ENCODE data around the gene ADGRG6.

Gene ADGRG6

DNA sequence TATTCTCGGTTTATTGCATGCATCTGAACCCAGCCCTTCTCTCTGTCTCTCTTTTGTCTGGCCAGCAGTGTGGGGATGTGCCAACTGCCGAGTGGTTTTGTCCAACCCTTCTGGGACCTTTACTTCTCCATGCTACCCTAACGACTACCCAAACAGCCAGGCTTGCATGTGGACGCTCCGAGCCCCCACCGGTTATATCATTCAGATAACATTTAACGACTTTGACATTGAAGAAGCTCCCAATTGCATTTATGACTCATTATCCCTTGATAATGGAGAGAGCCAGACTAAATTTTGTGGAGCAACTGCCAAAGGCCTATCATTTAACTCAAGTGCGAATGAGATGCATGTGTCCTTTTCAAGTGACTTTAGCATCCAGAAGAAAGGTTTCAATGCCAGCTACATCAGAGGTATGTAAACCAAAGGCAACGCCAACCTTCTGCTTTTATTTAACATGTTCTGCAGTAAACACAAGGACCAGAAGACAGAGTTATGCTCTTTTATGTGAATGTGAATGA lies 65.8 kb downstream of the ADGRG6 start:
- Histone ChIP-seq H3K9ac (ENCODE audit: insufficient read length, low read depth) (no peak overlapping the region), H3K9me3 (ENCODE audit: insufficient read depth, low read length) (no peaks in the 10 kb centered on the region), H3K4me1 (ENCODE audit: insufficient read depth, insufficient read length) (no peaks in the 10 kb centered on the region), H3K4me3 (ENCODE audit: insufficient read length, low read depth) (no peak overlapping the region), H3K27me3 (ENCODE audit: insufficient read depth, insufficient read length) (no peaks in the 10 kb centered on the region), H3K36me3 (ENCODE audit: insufficient read depth, insufficient read length, low read length) (no peaks in the 10 kb centered on the region)
- TF ChIP-seq ZNF274 (IDR thresholded peaks at IDR 0.05; ENCODE audit: low read depth, low read length) (no peak), SUZ12 (IDR thresholded peaks at IDR 0.05; ENCODE audit: extremely low read depth, insufficient read depth, insufficient read length) (no peak), YY1 (IDR thresholded peaks at IDR 0.05; ENCODE audit: insufficient read depth, insufficient read length) (no peak)
- no peak for DNase-seq (ENCODE audit: low read depth, low spot score)

DNA sequence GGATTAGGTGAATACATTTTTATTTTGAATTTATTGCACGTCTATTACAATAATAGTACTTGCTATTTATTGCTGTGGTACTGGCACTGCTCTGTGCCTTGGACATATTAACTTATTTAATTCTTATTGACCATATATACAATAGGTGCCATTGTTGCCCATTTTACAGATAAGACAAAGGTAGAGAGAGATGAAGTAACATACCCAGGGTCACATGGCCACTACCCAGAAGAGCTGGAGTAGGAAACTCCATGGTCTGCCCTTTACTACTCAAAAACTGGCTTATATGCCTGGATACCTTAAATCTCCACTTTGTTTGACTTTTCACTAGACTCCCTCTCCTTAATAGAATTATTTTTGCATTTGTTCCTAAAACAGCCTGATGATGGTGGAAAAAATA lies 67.5 kb downstream of the ADGRG6 start:
- H3K9me3 ChIP-seq (ENCODE audit: insufficient read depth, low read length), result no peaks in the 10 kb centered on the region
- no peak overlapping the region for H3K4me3 ChIP-seq (ENCODE audit: insufficient read length, low read depth)
- no peaks in the 10 kb centered on the region for H3K36me3 ChIP-seq (ENCODE audit: insufficient read depth, insufficient read length, low read length)
- H3K9ac ChIP-seq (ENCODE audit: insufficient read length, low read depth), result no peak overlapping the region
- DNase-seq (ENCODE audit: low read depth, low spot score), result no peak
- TF ChIP-seq YY1 (IDR thresholded peaks at IDR 0.05; ENCODE audit: insufficient read depth, insufficient read length) (no peak), ZNF274 (IDR thresholded peaks at IDR 0.05; ENCODE audit: low read depth, low read length) (no peak), SUZ12 (IDR thresholded peaks at IDR 0.05; ENCODE audit: extremely low read depth, insufficient read depth, insufficient read length) (no peak)
- no peaks in the 10 kb centered on the region for H3K4me1 ChIP-seq (ENCODE audit: insufficient read depth, insufficient read length)
- H3K27me3 ChIP-seq (ENCODE audit: insufficient read depth, insufficient read length), result no peaks in the 10 kb centered on the region

DNA sequence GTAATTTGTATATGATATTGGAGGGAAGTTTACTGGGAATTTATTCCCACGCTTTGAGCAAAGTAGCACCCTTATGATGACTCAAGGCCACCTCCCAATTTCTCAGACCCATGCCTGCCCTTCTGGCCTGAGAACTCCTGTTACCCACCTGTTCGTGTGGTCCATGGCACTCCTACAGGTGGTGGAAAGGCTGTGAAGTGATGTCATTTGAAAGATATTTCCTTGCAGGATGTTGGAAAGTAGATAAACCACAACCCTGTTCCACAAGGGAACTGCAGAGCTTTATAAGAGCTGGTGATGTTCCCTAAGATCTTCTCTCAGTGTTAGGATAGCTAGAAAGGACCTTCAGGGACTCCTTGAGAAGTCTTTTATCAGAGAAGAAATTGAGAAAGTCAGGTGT lies 70.5 kb downstream of the ADGRG6 start:
- no peak overlapping the region for H3K9ac ChIP-seq (ENCODE audit: insufficient read length, low read depth)
- no peaks in the 10 kb centered on the region for H3K36me3 ChIP-seq (ENCODE audit: insufficient read depth, insufficient read length, low read length)
- TF ChIP-seq ZNF274 (IDR thresholded peaks at IDR 0.05; ENCODE audit: low read depth, low read length), result no peak
- TF ChIP-seq YY1 (IDR thresholded peaks at IDR 0.05; ENCODE audit: insufficient read depth, insufficient read length), result no peak
- TF ChIP-seq SUZ12 (IDR thresholded peaks at IDR 0.05; ENCODE audit: extremely low read depth, insufficient read depth, insufficient read length), result no peak
- H3K4me3 ChIP-seq (ENCODE audit: insufficient read length, low read depth), result no peak overlapping the region
- no peaks in the 10 kb centered on the region for H3K9me3 ChIP-seq (ENCODE audit: insufficient read depth, low read length)
- no peaks in the 10 kb centered on the region for H3K27me3 ChIP-seq (ENCODE audit: insufficient read depth, insufficient read length)
- H3K4me1 ChIP-seq (ENCODE audit: insufficient read depth, insufficient read length), result no peaks in the 10 kb centered on the region
- DNase-seq (ENCODE audit: low read depth, low spot score), result no peak

DNA sequence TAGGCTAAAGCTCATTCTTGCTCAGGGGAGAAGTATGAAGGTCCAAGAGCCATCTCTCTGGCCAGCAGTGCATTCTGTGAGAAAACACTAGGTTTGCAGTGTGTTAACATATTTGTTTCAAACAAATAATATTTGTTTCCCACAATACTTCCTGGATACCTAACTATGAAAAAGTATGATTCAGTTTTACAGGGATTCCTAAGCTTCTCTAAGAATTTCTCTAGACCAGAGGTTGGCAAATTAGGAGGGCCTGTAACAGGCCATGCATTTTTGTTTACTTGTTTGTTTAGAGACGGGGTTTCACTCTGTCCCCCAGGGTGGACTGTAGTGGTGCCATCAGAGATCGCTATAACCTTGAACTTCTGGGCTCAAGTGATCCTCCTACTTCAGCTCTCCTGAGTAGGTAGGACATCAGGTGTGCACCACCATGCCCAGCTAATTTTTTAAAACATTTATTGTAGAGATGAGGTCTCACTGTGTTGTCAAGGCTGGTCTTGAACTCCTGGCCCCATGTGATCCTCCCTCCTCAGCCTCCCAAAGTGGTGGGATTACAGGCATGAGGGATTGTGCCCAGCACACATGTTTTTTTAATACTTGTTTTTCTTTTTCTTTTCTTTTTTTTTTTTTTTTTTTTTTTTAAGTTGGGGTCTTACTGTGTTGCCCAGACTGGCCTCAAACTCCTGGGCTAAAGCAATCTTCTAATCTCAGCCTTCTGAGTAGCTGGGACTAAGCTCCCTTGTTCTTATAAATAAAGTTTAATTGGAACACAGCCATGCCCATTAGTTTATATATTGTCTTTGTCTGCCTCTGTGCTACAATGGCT lies 71.7 kb downstream of the ADGRG6 start:
- Histone ChIP-seq H3K27me3 (ENCODE audit: insufficient read depth, insufficient read length) (no peaks in the 10 kb centered on the region), H3K9me3 (ENCODE audit: insufficient read depth, low read length) (no peaks in the 10 kb centered on the region), H3K36me3 (ENCODE audit: insufficient read depth, insufficient read length, low read length) (no peaks in the 10 kb centered on the region), H3K4me1 (ENCODE audit: insufficient read depth, insufficient read length) (no peaks in the 10 kb centered on the region), H3K4me3 (ENCODE audit: insufficient read length, low read depth) (no peak overlapping the region), H3K9ac (ENCODE audit: insufficient read length, low read depth) (no peak overlapping the region)
- TF ChIP-seq ZNF274 (IDR thresholded peaks at IDR 0.05; ENCODE audit: low read depth, low read length) (no peak), YY1 (IDR thresholded peaks at IDR 0.05; ENCODE audit: insufficient read depth, insufficient read length) (no peak), SUZ12 (IDR thresholded peaks at IDR 0.05; ENCODE audit: extremely low read depth, insufficient read depth, insufficient read length) (no peak)
- no peak for DNase-seq (ENCODE audit: low read depth, low spot score)

DNA sequence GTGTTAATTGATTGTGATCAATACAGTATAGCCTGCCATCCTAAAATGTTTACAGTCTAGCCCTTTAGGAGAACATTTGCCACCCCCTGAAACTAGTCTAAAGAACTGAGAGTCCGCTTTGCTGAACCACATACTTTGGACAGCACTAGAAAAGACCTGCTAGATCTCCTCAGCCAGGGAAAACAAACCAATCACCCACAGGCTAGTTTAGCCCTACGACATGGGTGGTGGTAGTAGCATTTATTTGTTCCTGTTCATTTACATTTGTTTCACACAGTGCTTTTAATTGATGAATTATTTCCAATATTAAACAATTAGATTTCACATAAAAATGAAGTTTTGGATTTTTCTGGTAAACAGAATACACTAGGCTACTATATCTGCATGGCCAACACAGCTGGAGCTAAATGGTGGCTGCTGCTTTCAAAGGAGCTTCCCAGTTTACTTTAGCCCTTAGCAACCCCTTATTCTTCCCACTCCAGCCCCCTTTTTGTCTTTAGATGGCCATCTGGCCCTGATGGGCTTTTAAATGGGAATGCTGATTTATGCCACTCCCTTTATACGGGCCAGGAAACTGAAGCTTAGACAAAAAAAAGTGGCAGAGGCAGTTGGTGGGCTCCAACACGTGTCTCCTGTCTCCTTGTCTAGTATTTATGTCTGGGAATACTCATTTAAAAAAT lies 72.4 kb downstream of the ADGRG6 start:
- Histone ChIP-seq H3K9ac (ENCODE audit: insufficient read length, low read depth) (no peak overlapping the region), H3K27me3 (ENCODE audit: insufficient read depth, insufficient read length) (no peaks in the 10 kb centered on the region), H3K4me1 (ENCODE audit: insufficient read depth, insufficient read length) (no peaks in the 10 kb centered on the region), H3K9me3 (ENCODE audit: insufficient read depth, low read length) (no peaks in the 10 kb centered on the region), H3K36me3 (ENCODE audit: insufficient read depth, insufficient read length, low read length) (no peaks in the 10 kb centered on the region), H3K4me3 (ENCODE audit: insufficient read length, low read depth) (no peak overlapping the region)
- DNase-seq (ENCODE audit: low read depth, low spot score), result no peak
- no peak for TF ChIP-seq SUZ12 (IDR thresholded peaks at IDR 0.05; ENCODE audit: extremely low read depth, insufficient read depth, insufficient read length)
- TF ChIP-seq ZNF274 (IDR thresholded peaks at IDR 0.05; ENCODE audit: low read depth, low read length), result no peak
- TF ChIP-seq YY1 (IDR thresholded peaks at IDR 0.05; ENCODE audit: insufficient read depth, insufficient read length), result no peak

DNA sequence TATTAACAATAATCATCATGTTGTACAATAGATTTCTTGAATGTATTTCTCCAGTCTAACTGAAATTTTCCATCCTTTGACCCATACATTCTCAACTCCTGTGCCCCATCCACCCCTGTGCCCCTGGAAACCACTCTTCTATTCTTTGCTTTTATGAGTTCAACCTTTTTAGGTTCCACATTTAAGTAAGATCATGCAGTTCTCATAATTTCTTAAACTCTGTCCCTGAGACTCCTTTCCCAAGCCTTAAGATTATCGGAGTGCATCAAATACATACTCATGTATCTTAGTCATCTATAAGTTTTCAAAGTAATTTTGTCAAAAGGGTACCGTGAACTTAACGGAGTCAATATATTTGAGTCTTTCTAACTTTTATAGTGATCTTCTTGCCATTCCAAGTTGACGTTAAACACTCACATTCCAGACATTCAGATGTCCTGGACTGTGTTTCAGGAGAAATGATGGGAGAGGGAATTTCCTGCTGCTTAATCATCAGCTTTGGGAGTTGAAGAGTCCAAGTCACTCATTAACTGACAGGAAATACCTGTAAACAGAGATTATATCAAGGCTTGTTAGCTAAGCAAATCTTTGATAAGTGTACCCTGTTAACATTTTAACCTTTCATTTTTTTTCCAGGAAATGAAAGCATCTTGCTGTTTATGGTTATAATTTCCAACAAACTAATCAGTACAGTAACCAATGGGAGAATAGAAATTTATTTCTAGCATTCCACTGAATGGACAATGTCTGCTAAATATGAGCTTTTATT lies 73.3 kb downstream of the ADGRG6 start:
- no peak for DNase-seq (ENCODE audit: low read depth, low spot score)
- TF ChIP-seq YY1 (IDR thresholded peaks at IDR 0.05; ENCODE audit: insufficient read depth, insufficient read length), result no peak
- TF ChIP-seq ZNF274 (IDR thresholded peaks at IDR 0.05; ENCODE audit: low read depth, low read length), result no peak
- no peak for TF ChIP-seq SUZ12 (IDR thresholded peaks at IDR 0.05; ENCODE audit: extremely low read depth, insufficient read depth, insufficient read length)
- Histone ChIP-seq H3K4me3 (ENCODE audit: insufficient read length, low read depth) (no peak overlapping the region), H3K4me1 (ENCODE audit: insufficient read depth, insufficient read length) (no peaks in the 10 kb centered on the region), H3K9me3 (ENCODE audit: insufficient read depth, low read length) (no peaks in the 10 kb centered on the region), H3K27me3 (ENCODE audit: insufficient read depth, insufficient read length) (no peaks in the 10 kb centered on the region), H3K36me3 (ENCODE audit: insufficient read depth, insufficient read length, low read length) (no peaks in the 10 kb centered on the region), H3K9ac (ENCODE audit: insufficient read length, low read depth) (no peak overlapping the region)

Measured in NT2/D1 (cell line).